ENCODE data around the gene MPV17L2.
"Not testable (repeated sequence)": the region's sequence is repeated elsewhere in the genome, so short reads cannot be mapped to it uniquely, and the experiment has no call there.

Gene MPV17L2

GRCh38 chr19:18193388-18194180 lies 566 bp downstream of the MPV17L2 start:
- no peak for DNase-seq

- DNase-seq = no peak
Observed at GRCh38 chr19:18194181-18194530, 1.1 kb downstream of the MPV17L2 start.

GRCh38 chr19:18194554-18195238 lies 1.7 kb downstream of the MPV17L2 start:
- DNase-seq = no peak

- no peak for DNase-seq
Observed at GRCh38 chr19:18196511-18196845, 3.5 kb downstream of the MPV17L2 start.

- no peak for DNase-seq
Observed at GRCh38 chr19:18197306-18197705, 4.3 kb downstream of the MPV17L2 start.

- DNase-seq = no peak
Observed at GRCh38 chr19:18197941-18198340, 4.9 kb downstream of the MPV17L2 start.

GRCh38 chr19:18198374-18198773 lies 5.4 kb downstream of the MPV17L2 start:
- no peak for DNase-seq

- DNase-seq = no peak
Observed at GRCh38 chr19:18202397-18202777, 9.4 kb downstream of the MPV17L2 start.

- peak; percentile 20 for DNase-seq
Observed at GRCh38 chr19:18202778-18203407, 9.9 kb downstream of the MPV17L2 start.

GRCh38 chr19:18203408-18203862 lies 10.4 kb downstream of the MPV17L2 start:
- no peak for DNase-seq

- DNase-seq = peak; percentile 99
Observed at GRCh38 chr19:18203863-18204393, 10.9 kb downstream of the MPV17L2 start, which contains the start of gene RAB3A. Gene RAB3A, minus strand, starts transcription at chr19:18204042. Its CDS starts 1,302 bp downstream, at chr19:18202740.

GRCh38 chr19:18204394-18205199 lies 11.6 kb downstream of the MPV17L2 start:
- no peak for DNase-seq

GRCh38 chr19:18205200-18205892 lies 12.3 kb downstream of the MPV17L2 start:
- DNase-seq = peak; percentile 10

- DNase-seq = no peak
Observed at GRCh38 chr19:18206018-18206417, 13.0 kb downstream of the MPV17L2 start.

GRCh38 chr19:18208098-18208951 lies 15.3 kb downstream of the MPV17L2 start:
- no peak for DNase-seq

- DNase-seq = not testable (repeated sequence)
Observed at GRCh38 chr19:18209912-18210311, 16.9 kb downstream of the MPV17L2 start.

GRCh38 chr19:18211683-18212082 lies 18.7 kb downstream of the MPV17L2 start:
- DNase-seq = no peak

GRCh38 chr19:18214779-18215433 lies 21.9 kb downstream of the MPV17L2 start:
- no peak for DNase-seq

- DNase-seq = no peak
Observed at GRCh38 chr19:18216789-18217188, 23.8 kb downstream of the MPV17L2 start.

GRCh38 chr19:18218159-18218558 lies 25.1 kb downstream of the MPV17L2 start:
- no peak for DNase-seq

GRCh38 chr19:18218600-18218999 lies 25.6 kb downstream of the MPV17L2 start:
- DNase-seq = no peak

Measured in DMS79 (cell line).